GM12878 (cell line): Measurements from ENCODE around the gene ADD1. TPM values are rescaled to one million over a fixed set of nuclear protein-coding genes. Genes with fewer than 3 reads are reported as not detected.

Source experiments
- ASH2L ChIP-seq: fragments of 300-600, 200-600 bp; sonication (generic); IDR thresholded peaks from 2 replicates; pipeline ENCODE4 v1.6.1; 2017; ENCODE audit warnings: low read depth, mild to moderate bottlenecking, borderline replicate concordance
- BMI1 ChIP-seq: fragments of 450-650 bp; IDR thresholded peaks from 2 replicates; pipeline ENCODE4 v1.6.1; 2016; ENCODE audit warnings: mild to moderate bottlenecking, moderate library complexity, borderline replicate concordance
- EP300 ChIP-seq, 2 experiments: fragments of 150-350 bp in 1 of 2; IDR thresholded peaks; 2 replicates each; pipeline ENCODE4 v1.6.1; 2011 to 2012; ENCODE audit warnings: low read depth in 2 of 2, low read length in 2 of 2, borderline replicate concordance in 1 of 2, improper control_type of control experiment in 1 of 2, inconsistent platforms in 1 of 2; ENCODE audit not compliant: control insufficient read depth in 1 of 2
- EZH2 ChIP-seq: IDR thresholded peaks from 2 replicates; pipeline ENCODE4 v1.6.1; 2012; ENCODE audit warnings: low read depth, mild to moderate bottlenecking, control low read depth, inconsistent platforms, low read length, borderline replicate concordance; ENCODE audit not compliant: control insufficient read depth
- GABPA ChIP-seq: IDR thresholded peaks from 2 replicates; pipeline ENCODE4 v1.6.1; 2014; ENCODE audit warnings: antibody characterized with exemption, low read depth, mild to moderate bottlenecking, inconsistent platforms
- HCFC1 ChIP-seq: fragments of 150-350 bp; IDR thresholded peaks from 2 replicates; pipeline ENCODE4 v1.6.1; 2014; ENCODE audit warnings: low read length
- IKZF1 ChIP-seq: fragments of 450-650 bp; conservative IDR thresholded peaks from 2 replicates; pipeline ENCODE4 v1.6.1; 2017; ENCODE audit warnings: antibody characterized with exemption, mild to moderate bottlenecking
- IKZF2 ChIP-seq, 2 experiments: fragments of 450-650 bp; IDR thresholded peaks; 2 replicates each; pipeline ENCODE4 v1.6.1; 2017; ENCODE audit warnings: mild to moderate bottlenecking in 2 of 2, moderate library complexity in 2 of 2
- MTA3 ChIP-seq: IDR thresholded peaks from 2 replicates; pipeline ENCODE4 v1.6.1; 2012; ENCODE audit warnings: low read length, inconsistent platforms, borderline replicate concordance
- NBN ChIP-seq: fragments of 450-650 bp; IDR thresholded peaks from 2 replicates; pipeline ENCODE4 v1.6.1; 2016
- NR2F1 ChIP-seq: fragments of 450-650 bp; conservative IDR thresholded peaks from 2 replicates; pipeline ENCODE4 v1.6.1; 2017; ENCODE audit warnings: mild to moderate bottlenecking
- RBBP5 ChIP-seq: fragments of 200-600 bp; sonication (generic); conservative IDR thresholded peaks from 2 replicates; pipeline ENCODE4 v1.6.1; 2016
- RELA ChIP-seq: fragments of 450-650 bp; IDR thresholded peaks from 2 replicates; pipeline ENCODE4 v1.8.0; 2014; ENCODE audit warnings: borderline replicate concordance; ENCODE audit not compliant: partially characterized antibody
- SMAD1 ChIP-seq: fragments of 450-650 bp; IDR thresholded peaks from 2 replicates; pipeline ENCODE4 v1.6.1; 2018; ENCODE audit warnings: mild to moderate bottlenecking, low read depth; ENCODE audit not compliant: partially characterized antibody
- SMC3 ChIP-seq: IDR thresholded peaks from 2 replicates; pipeline ENCODE4 v1.6.1; 2011; ENCODE audit warnings: low read length, improper control_type of control experiment, borderline replicate concordance
- TBL1XR1 ChIP-seq: IDR thresholded peaks from 2 replicates; pipeline ENCODE4 v1.6.1; 2012; ENCODE audit warnings: low read depth, low read length, improper control_type of control experiment
- polyA plus RNA-seq, 11 experiments: library from polyadenylated mRNA; depleted of rRNA in 4 of 11; unstranded in 6 of 11; stranded (reverse) in 5 of 11; fragments of >200 nt; fragmentation: Nextera tagmentation in 4 of 11; fragmentation: Illumina TruSeq in 1 of 11; extraction: Ambion mirVana in 4 of 11; extraction: Trizol in 1 of 11; gene quantifications; 1 replicate in 1 of 11; 2 replicates in 10 of 11; pipeline versions ENCODE4 v1.2.1 to v1.2.3, GENCODE V29; 2011 to 2016; ENCODE audit warnings: inconsistent platforms in 2 of 11, missing spikeins in 2 of 11, low read depth in 1 of 11
- total RNA-seq, 4 experiments: library from RNA; depleted of rRNA in 3 of 4; stranded (reverse); fragments of >200 nt in 3 of 4; fragmentation: Illumina TruSeq in 1 of 4; extraction: Trizol in 1 of 4; gene quantifications; 2 replicates each; pipeline versions ENCODE4 v1.2.1 to v1.2.3, GENCODE V29; 2013 to 2021
- TF ChIP-seq, protein P1 (sequence below): fragments of 450-650 bp; IDR thresholded peaks from 2 replicates; pipeline ENCODE4 v1.6.1; 2016; ENCODE audit warnings: mild to moderate bottlenecking
- TF ChIP-seq, protein P2 (sequence below): IDR thresholded peaks from 2 replicates; pipeline ENCODE4 v1.6.1; 2011; ENCODE audit warnings: low read depth, low read length, improper control_type of control experiment, borderline replicate concordance
- TF ChIP-seq, protein P3 (sequence below): IDR thresholded peaks from 2 replicates; pipeline ENCODE4 v1.6.1; 2012; ENCODE audit warnings: low read depth, low read length, improper control_type of control experiment
- TF ChIP-seq, protein P4 (sequence below): IDR thresholded peaks from 2 replicates; pipeline ENCODE4 v1.6.1; 2012; ENCODE audit warnings: low read depth, low read length, improper control_type of control experiment
- TF ChIP-seq, protein P5 (sequence below): IDR thresholded peaks from 2 replicates; pipeline ENCODE4 v1.6.1; 2012; ENCODE audit warnings: improper control_type of control experiment, low read depth, low read length; ENCODE audit not compliant: insufficient replicate concordance

Gene ADD1
- total and polyA plus RNA-seq, 10 of the 15 experiments (the other 5 are each of a cell fraction or from before 2014, with no cell fraction given) = 21.6 to 182 (median 105) TPM

DNA sequence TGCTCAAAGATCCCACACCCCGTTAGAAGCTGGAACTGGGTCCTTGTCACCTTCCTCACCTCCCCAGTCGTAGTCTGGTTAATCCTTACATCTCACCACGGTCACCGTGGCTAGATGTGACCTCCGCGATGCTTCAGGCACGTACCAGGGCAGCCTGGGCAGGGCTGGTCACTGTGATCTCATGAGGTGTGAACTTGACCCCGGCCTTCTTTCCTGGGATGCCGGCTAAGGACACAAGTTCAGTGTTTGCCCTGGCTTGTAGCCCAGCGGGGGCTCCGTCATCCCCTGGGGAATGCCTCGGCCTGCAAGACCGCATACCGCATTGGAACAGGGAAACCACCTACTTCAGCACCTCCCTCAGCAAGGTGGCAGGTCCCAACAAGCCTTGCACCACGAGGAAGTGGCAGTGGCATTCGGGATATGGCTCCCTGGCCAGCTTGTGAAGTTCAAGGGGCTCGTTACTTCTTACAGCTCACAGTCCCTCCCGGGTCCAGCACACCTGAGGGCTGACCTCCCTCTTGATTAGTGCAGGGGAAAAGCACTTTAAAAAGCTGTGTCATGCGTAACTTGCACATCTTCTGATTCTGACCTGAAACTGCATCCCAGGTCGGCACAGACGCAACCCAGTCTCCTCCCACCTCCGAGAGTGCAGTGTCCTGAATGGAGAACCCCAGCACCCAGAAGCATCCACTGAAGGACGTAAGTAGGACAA is 93.7 kb downstream of the ADD1 start (continued):
- TF ChIP-seq, protein P1, sequence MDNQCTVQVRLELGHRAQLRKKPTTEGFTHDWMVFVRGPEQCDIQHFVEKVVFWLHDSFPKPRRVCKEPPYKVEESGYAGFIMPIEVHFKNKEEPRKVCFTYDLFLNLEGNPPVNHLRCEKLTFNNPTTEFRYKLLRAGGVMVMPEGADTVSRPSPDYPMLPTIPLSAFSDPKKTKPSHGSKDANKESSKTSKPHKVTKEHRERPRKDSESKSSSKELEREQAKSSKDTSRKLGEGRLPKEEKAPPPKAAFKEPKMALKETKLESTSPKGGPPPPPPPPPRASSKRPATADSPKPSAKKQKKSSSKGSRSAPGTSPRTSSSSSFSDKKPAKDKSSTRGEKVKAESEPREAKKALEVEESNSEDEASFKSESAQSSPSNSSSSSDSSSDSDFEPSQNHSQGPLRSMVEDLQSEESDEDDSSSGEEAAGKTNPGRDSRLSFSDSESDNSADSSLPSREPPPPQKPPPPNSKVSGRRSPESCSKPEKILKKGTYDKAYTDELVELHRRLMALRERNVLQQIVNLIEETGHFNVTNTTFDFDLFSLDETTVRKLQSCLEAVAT = peak; percentile 83
- TF ChIP-seq TBL1XR1 = no peak
- TF ChIP-seq GABPA = no peak
- peak; percentile 88 for TF ChIP-seq NR2F1
- TF ChIP-seq, protein P2, sequence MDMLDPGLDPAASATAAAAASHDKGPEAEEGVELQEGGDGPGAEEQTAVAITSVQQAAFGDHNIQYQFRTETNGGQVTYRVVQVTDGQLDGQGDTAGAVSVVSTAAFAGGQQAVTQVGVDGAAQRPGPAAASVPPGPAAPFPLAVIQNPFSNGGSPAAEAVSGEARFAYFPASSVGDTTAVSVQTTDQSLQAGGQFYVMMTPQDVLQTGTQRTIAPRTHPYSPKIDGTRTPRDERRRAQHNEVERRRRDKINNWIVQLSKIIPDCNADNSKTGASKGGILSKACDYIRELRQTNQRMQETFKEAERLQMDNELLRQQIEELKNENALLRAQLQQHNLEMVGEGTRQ = no peak
- no peak for TF ChIP-seq EP300 (IDR thresholded peaks at IDR 0.05; ENCODE audit: borderline replicate concordance in 1 of 2, control insufficient read depth in 1 of 2, low read depth in 2 of 2, low read length in 2 of 2)
- no peak for TF ChIP-seq SMC3
- TF ChIP-seq HCFC1 = no peak
- TF ChIP-seq IKZF2 (IDR thresholded peaks at IDR 0.05) = peak; percentile 87 to 94
- TF ChIP-seq SMAD1 = peak; percentile 19
- TF ChIP-seq MTA3 = no peak
- TF ChIP-seq RELA = no peak
- TF ChIP-seq ASH2L = no peak
- peak; percentile 95 for TF ChIP-seq IKZF1
- TF ChIP-seq, protein P3, sequence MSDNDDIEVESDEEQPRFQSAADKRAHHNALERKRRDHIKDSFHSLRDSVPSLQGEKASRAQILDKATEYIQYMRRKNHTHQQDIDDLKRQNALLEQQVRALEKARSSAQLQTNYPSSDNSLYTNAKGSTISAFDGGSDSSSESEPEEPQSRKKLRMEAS = no peak
- TF ChIP-seq, protein P4, sequence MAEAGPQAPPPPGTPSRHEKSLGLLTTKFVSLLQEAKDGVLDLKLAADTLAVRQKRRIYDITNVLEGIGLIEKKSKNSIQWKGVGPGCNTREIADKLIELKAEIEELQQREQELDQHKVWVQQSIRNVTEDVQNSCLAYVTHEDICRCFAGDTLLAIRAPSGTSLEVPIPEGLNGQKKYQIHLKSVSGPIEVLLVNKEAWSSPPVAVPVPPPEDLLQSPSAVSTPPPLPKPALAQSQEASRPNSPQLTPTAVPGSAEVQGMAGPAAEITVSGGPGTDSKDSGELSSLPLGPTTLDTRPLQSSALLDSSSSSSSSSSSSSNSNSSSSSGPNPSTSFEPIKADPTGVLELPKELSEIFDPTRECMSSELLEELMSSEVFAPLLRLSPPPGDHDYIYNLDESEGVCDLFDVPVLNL = no peak
- TF ChIP-seq EZH2 = no peak
- peak; percentile 84; the same call in 1 of the 2 replicates for TF ChIP-seq NBN
- 0 out of 2 replicates have a peak, but pooled peaks have one; percentile 35 for TF ChIP-seq BMI1
- no peak for TF ChIP-seq RBBP5
- TF ChIP-seq, protein P5, sequence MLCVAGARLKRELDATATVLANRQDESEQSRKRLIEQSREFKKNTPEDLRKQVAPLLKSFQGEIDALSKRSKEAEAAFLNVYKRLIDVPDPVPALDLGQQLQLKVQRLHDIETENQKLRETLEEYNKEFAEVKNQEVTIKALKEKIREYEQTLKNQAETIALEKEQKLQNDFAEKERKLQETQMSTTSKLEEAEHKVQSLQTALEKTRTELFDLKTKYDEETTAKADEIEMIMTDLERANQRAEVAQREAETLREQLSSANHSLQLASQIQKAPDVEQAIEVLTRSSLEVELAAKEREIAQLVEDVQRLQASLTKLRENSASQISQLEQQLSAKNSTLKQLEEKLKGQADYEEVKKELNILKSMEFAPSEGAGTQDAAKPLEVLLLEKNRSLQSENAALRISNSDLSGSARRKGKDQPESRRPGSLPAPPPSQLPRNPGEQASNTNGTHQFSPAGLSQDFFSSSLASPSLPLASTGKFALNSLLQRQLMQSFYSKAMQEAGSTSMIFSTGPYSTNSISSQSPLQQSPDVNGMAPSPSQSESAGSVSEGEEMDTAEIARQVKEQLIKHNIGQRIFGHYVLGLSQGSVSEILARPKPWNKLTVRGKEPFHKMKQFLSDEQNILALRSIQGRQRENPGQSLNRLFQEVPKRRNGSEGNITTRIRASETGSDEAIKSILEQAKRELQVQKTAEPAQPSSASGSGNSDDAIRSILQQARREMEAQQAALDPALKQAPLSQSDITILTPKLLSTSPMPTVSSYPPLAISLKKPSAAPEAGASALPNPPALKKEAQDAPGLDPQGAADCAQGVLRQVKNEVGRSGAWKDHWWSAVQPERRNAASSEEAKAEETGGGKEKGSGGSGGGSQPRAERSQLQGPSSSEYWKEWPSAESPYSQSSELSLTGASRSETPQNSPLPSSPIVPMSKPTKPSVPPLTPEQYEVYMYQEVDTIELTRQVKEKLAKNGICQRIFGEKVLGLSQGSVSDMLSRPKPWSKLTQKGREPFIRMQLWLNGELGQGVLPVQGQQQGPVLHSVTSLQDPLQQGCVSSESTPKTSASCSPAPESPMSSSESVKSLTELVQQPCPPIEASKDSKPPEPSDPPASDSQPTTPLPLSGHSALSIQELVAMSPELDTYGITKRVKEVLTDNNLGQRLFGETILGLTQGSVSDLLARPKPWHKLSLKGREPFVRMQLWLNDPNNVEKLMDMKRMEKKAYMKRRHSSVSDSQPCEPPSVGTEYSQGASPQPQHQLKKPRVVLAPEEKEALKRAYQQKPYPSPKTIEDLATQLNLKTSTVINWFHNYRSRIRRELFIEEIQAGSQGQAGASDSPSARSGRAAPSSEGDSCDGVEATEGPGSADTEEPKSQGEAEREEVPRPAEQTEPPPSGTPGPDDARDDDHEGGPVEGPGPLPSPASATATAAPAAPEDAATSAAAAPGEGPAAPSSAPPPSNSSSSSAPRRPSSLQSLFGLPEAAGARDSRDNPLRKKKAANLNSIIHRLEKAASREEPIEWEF = no peak
